ENCODE measurements around the gene MAP3K3. TPM values are rescaled to one million over a fixed set of nuclear protein-coding genes. Genes with fewer than 3 reads are reported as not detected.
A peak's percentile ranks its signal among the peaks of the same experiment; 100 is the strongest.

MAP3K3 gene
- polyA plus RNA-seq, 2 of the 4 experiments (the other 2 are of a cell fraction) = 10.8 to 11.2 TPM

GRCh38 chr17:63707151-63707550, 84.9 kb downstream of the MAP3K3 start:
- no peak for DNase-seq (ENCODE audit: low read depth in 1 of 2, low spot score in 1 of 2)
- POLR2A ChIA-PET = no interaction called here
- H3K4me1 ChIP-seq = no peaks in the 10 kb centered on the region
- ATAC-seq = no peak
- no peak for FAIRE-seq
- WGBS (ENCODE audit: missing lambda C conversion rate) = 94% methylated on average over 11 of the region's 11 CpGs
- H3K27ac ChIP-seq = no peak overlapping the region
- TF ChIP-seq NR3C1 (IDR thresholded peaks at IDR 0.05) = no peak
- H3K4me3 ChIP-seq = no peak overlapping the region
- CTCF ChIA-PET = interaction anchor here (0.7 to 1.4 kb wide), 3 partner anchors 9 to 82 kb away, joined by 3 to 4 read pairs (median 4); no protein-coding TSS in a partner anchor
- H3K4me2 ChIP-seq = no peak overlapping the region
- no peaks in the 10 kb centered on the region for H3K9me3 ChIP-seq

- DNase-seq (ENCODE audit: low read depth in 1 of 2, low spot score in 1 of 2) = no peak
- no peaks in the 10 kb centered on the region for H3K9me3 ChIP-seq
- no peaks in the 10 kb centered on the region for H3K4me1 ChIP-seq
- H3K4me2 ChIP-seq = no peak overlapping the region
- FAIRE-seq = no peak
- no peak overlapping the region for H3K4me3 ChIP-seq
- WGBS (ENCODE audit: missing lambda C conversion rate) = 90% methylated on average over 6 of the region's 6 CpGs
- CTCF ChIA-PET = interaction anchor here (0.6 to 1.6 kb wide), 3 partner anchors 8 to 296 kb away, joined by 3 to 5 read pairs (median 3); no protein-coding TSS in a partner anchor
- no peak overlapping the region for H3K27ac ChIP-seq
- ATAC-seq = no peak
- POLR2A ChIA-PET = no interaction called here
- no peak for TF ChIP-seq PHF8 (IDR thresholded peaks at IDR 0.05; ENCODE audit: borderline replicate concordance, low read depth)
Measured at GRCh38 chr17:63709110-63709509, 86.9 kb downstream of the MAP3K3 start.

GRCh38 chr17:63714550-63715277, 92.5 kb downstream of the MAP3K3 start:
- Histone ChIP-seq H3K9me3 (no peaks in the 10 kb centered on the region), H3K4me1 (no peaks in the 10 kb centered on the region), H3K27ac (no peak overlapping the region), H3K4me3 (no peak overlapping the region), H3K4me2 (no peak overlapping the region)
- FAIRE-seq = no peak
- 82% methylated on average over 10 of the region's 10 CpGs for WGBS (ENCODE audit: missing lambda C conversion rate)
- ChIA-PET CTCF (interaction anchor here (0.7 to 3.6 kb wide), 6 partner anchors 11 to 134 kb away, joined by 3 to 17 read pairs (median 4); no protein-coding TSS in a partner anchor), POLR2A (interaction anchor here (0.6 kb wide), 1 partner anchor 27 kb away, joined by 3 read pairs; no protein-coding TSS in a partner anchor)
- no peak for DNase-seq (ENCODE audit: low read depth in 1 of 2, low spot score in 1 of 2)
- no peak for TF ChIP-seq ZSCAN20 (CRISPR knock-in tag; IDR thresholded peaks at IDR 0.05)
- no peak for TF ChIP-seq KDM1A (IDR thresholded peaks at IDR 0.05; ENCODE audit: low read depth)
- no peak for TF ChIP-seq E2F6 (IDR thresholded peaks at IDR 0.05; ENCODE audit: borderline replicate concordance, low read depth)
- TF ChIP-seq HOXB5 (CRISPR knock-in tag; IDR thresholded peaks at IDR 0.05) = no peak
- TF ChIP-seq MAX (IDR thresholded peaks at IDR 0.05) = no peak
- no peak for TF ChIP-seq HEYL (CRISPR knock-in tag; IDR thresholded peaks at IDR 0.05)
- TF ChIP-seq HES2 (IDR thresholded peaks at IDR 0.05) = no peak
- TF ChIP-seq MAZ (IDR thresholded peaks at IDR 0.05; ENCODE audit: borderline replicate concordance, low read depth, low read length) = no peak
- TF ChIP-seq ZNF302 (CRISPR knock-in tag; IDR thresholded peaks at IDR 0.05) = no peak
- no peak for TF ChIP-seq SREBF2 (IDR thresholded peaks at IDR 0.05)
- TF ChIP-seq MAFK (IDR thresholded peaks at IDR 0.05; ENCODE audit: partially characterized antibody) = no peak
- TF ChIP-seq NR3C1 (IDR thresholded peaks at IDR 0.05) = no peak
- ATAC-seq = peak; percentile 39 to 54; a peak in 3 of 6 replicates

GRCh38 chr17:63716426-63716825, 94.2 kb downstream of the MAP3K3 start:
- Histone ChIP-seq H3K9me3 (no peaks in the 10 kb centered on the region), H3K27ac (no peak overlapping the region), H3K4me2 (no peak overlapping the region), H3K4me3 (no peak overlapping the region), H3K4me1 (no peaks in the 10 kb centered on the region)
- 91% methylated on average over 3 of the region's 3 CpGs for WGBS (ENCODE audit: missing lambda C conversion rate)
- ATAC-seq (no peak), DNase-seq (ENCODE audit: low read depth in 1 of 2, low spot score in 1 of 2) (no peak), FAIRE-seq (no peak)
- POLR2A ChIA-PET = interaction anchor here (1.6 kb wide), 1 partner anchor 57 kb away, joined by 3 read pairs; the partner anchor contains the start of genes CCDC47 and DDX42
- no peak for TF ChIP-seq EP300 (IDR thresholded peaks at IDR 0.05)
- no peak for TF ChIP-seq CHD2 (IDR thresholded peaks at IDR 0.05; ENCODE audit: low read length, partially characterized antibody)
- no peak for TF ChIP-seq FOXS1 (CRISPR knock-in tag; IDR thresholded peaks at IDR 0.05)
- TF ChIP-seq GATA3 (IDR thresholded peaks at IDR 0.05; ENCODE audit: borderline replicate concordance) = no peak
- no peak for TF ChIP-seq PBX3 (IDR thresholded peaks at IDR 0.05)
- no peak for TF ChIP-seq HEYL (CRISPR knock-in tag; IDR thresholded peaks at IDR 0.05)
- TF ChIP-seq TFCP2L1 (CRISPR knock-in tag; IDR thresholded peaks at IDR 0.05) = no peak
- no peak for TF ChIP-seq USF2 (IDR thresholded peaks at IDR 0.05)
- no peak for TF ChIP-seq CBX2 (IDR thresholded peaks at IDR 0.05; ENCODE audit: borderline replicate concordance, low read depth)
- TF ChIP-seq HES2 (IDR thresholded peaks at IDR 0.05) = no peak
- TF ChIP-seq JUNB (IDR thresholded peaks at IDR 0.05) = no peak
- TF ChIP-seq PHF8 (IDR thresholded peaks at IDR 0.05; ENCODE audit: borderline replicate concordance, low read depth) = no peak
- CTCF ChIA-PET = interaction anchor here (0.7 to 3.6 kb wide), 2 partner anchors 19 to 36 kb away, joined by 3 to 17 read pairs; no protein-coding TSS in a partner anchor

Measured in A549 (cell line).